Stimulated activated CD8-positive, alpha-beta memory T cell treated with anti-CD3 and anti-CD28 coated beads, Interleukin-12 subunit alpha, Interleukin-12 subunit beta, amount 100 ng/mL, for 24 hours (primary cell): ENCODE results near the gene PCNP.
A peak's percentile ranks its signal among the peaks of the same experiment; 100 is the strongest.
"Not testable (repeated sequence)": the region's sequence is repeated elsewhere in the genome, so short reads cannot be mapped to it uniquely, and the experiment has no call there.

Experiments
- DNase-seq: peaks from one replicate; pipeline ENCODE4 v3.0.0-alpha.2; 2020; ENCODE audit errors: extremely low read depth

The PCNP gene, protein sequence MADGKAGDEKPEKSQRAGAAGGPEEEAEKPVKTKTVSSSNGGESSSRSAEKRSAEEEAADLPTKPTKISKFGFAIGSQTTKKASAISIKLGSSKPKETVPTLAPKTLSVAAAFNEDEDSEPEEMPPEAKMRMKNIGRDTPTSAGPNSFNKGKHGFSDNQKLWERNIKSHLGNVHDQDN

DNA sequence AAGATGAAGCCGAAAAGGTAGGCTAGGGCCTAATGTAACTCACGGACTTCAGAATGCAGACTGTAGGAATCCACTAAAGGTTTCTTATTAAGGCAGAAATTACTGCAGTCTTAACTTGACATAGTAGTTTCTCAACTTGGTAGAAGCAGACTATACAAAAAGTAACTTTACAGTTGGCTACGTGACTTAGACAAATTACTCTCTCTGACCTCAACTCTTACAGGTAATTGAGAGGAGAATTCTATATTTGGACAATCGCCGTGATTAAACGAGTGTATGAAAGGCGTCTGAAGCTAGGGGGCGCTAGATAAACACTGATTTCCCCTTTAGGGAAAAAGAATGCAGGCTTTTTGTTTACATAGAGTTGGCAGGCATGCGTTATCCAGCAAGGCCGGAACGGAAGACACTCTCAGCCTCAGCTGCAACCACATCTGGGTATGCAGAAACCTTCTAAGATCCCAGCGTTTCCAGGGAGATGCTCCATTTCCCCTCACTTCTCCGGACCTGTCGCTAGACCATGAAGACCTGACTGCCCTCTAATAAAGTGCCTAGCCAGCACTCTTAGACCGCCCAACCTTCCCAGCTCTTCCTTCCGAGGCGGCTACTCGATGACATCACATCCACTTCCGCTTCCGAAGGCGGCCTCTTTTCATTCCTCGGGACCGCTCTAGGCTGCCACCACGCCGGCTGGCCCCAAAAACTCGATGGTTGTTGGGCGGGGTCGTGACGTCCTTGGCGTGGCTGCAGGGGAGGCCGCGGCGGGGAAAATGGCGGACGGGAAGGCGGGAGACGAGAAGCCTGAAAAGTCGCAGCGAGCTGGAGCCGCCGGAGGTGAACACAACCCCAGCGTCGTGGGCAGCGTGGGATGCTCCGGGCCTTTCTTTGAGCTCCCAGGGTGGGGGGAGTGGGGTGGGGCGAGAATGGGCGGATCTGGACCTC is at the start of gene PCNP:
Gene PCNP (plus strand): TSS at position 732 of the 939 bp plus-strand sequence. CDS start 36 bp downstream, at position 768.
- DNase-seq, result peak; percentile 97

- DNase-seq, result no peak
These were observed 46.5 kb upstream of the PCNP start for GRCh38 chr3:101527441-101527840.

DNA sequence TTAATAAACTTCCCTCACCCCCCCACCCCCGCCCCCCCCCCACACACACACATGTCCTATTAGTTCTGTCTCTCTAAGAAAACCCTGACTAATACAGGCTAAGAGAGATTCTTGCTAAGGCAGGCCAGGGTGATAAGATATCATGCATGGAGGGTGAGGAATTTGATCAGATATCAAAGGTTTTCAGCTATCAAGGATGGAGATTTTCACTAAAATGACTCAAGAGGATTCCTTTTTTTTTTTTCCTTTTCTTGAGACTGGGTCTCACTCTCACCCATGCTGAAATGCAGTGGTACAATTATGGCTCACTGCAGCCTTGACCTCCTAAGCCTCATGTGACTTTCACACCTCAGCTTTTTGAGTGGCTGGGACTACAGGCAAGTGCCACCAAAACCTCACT is 46.1 kb upstream of the PCNP start:
- no peak for DNase-seq

GRCh38 chr3:101529816-101530685 is 43.9 kb upstream of the PCNP start:
- no peak for DNase-seq

GRCh38 chr3:101530686-101531047 is 43.3 kb upstream of the PCNP start:
- DNase-seq, result no peak

GRCh38 chr3:101531473-101532086 is 42.4 kb upstream of the PCNP start:
- DNase-seq, result no peak

DNA sequence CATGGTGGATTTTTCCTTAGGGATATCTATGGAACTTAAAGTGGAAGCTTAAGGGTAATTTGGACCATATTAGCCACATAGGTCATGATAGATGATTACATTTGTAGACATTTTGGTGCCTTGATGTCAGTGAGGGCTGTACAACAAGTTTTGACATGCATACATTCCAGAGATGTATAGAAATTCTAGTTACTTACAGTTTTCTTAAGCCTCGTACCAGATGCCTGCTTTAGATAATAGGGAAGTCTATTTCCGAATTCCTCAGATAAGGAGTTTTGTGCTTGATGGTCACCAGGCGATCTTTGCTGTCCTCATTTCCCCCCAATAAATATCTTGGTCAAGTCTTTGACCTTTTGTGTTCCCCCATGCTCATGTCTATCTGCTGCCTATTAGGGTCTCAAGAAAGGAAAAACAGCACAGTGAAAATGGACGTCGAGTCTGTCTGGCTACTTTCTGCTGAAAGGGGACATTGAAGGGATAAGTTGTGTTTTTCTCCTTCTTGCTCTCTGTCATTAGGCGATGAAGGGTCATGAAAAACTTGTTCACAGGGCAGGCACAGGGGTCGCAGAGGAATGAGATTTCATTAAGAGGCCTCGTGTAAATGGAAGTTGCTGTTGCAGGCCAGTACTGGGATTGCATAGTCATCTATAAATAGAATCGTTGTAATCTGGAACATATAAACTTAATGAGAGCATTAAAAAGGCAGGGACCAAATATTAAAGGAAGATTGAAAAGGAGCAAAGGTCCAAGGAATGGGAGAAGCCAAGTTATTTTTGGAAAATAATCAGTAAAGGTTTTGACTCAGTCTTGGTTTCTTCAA is 41.0 kb upstream of the PCNP start:
- no peak for DNase-seq

GRCh38 chr3:101533603-101533968 is 40.4 kb upstream of the PCNP start:
- no peak for DNase-seq

DNA sequence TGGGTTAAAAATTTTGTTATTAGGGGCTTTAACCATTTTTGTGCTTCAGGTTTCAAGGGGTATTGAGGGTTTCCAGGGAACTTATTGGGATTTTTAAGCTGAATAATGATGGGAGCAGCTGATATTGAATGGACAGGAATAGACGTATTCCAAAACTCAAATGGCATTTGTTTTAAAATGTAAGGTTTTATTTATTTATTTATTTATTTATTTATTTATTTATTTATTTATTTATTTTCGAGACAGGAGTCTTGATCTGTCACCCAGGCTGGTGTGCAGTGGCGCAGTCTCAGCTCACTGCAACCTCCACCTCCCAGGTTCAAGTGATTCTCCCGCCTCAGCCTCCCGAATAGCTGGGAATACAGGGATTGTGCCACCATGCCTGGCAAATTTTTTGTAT is 38.8 kb upstream of the PCNP start:
- DNase-seq, result no peak

- DNase-seq, result no peak
These were observed 37.7 kb upstream of the PCNP start for GRCh38 chr3:101536266-101536665.

DNA sequence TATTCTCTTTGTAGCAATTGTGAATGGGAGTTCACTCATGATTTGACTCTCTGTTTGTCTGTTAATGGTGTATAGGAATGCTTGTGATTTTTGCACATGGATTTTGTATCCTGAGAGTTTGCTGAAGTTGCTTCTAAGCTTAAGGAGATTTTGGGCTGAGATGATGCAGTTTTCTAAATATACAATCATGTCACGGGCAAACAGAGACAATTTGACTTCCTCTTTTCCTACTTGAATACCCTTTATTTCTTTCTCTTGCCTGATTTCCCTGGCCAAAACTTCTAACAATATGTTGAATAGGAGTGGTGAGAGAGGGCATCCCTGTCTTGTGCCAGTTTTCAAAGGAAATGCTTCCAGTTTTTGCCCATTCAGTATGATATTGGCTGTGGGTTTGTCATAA is 37.0 kb upstream of the PCNP start:
- not testable (repeated sequence) for DNase-seq

DNA sequence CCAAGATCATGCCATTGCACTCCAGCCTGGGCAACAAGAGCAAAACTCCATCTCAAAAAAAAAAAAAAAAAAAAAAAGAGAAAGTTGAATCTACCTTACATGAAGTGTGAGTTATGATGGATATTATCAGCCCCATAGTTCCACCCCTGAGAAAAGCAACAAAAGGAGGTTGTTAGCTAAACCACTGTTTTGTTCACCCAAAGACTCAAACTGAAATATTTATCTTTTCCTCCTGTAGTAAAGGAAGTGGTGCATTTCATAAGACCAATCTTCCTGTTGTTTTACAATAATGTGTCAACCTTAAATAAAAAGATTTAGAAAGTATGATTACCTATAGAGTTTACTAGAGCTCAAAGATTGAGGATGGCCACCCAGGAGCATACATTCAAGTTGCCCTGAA is 31.0 kb upstream of the PCNP start:
- no peak for DNase-seq

- DNase-seq, result no peak
These were observed 29.7 kb upstream of the PCNP start for GRCh38 chr3:101544161-101544850.

GRCh38 chr3:101548527-101549105 is 25.4 kb upstream of the PCNP start:
- no peak for DNase-seq

GRCh38 chr3:101549473-101549872 is 24.5 kb upstream of the PCNP start:
- no peak for DNase-seq

GRCh38 chr3:101551359-101552081 is 22.5 kb upstream of the PCNP start:
- not testable (repeated sequence) for DNase-seq

- DNase-seq, result not testable (repeated sequence)
These were observed 20.6 kb upstream of the PCNP start for GRCh38 chr3:101553381-101553780.

DNA sequence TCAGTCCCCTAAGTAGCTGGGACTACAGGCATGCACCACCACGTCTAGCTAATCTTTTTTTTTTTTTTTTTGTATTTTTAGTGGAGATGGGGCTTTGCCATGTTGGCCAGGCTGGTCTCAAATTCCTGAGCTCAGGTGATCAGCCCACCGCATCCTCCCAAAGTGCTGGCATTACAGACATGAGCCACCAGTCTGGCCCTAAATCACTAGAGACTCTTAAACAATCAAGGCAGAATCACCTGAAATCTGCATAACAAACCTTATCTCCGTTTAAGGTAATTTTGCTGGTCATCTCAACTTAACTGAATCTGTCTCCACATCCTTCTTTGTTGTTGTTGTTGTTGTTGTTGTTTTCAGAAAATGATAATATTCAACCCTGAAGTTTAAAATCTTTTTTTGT is 17.9 kb upstream of the PCNP start:
- no peak for DNase-seq

DNA sequence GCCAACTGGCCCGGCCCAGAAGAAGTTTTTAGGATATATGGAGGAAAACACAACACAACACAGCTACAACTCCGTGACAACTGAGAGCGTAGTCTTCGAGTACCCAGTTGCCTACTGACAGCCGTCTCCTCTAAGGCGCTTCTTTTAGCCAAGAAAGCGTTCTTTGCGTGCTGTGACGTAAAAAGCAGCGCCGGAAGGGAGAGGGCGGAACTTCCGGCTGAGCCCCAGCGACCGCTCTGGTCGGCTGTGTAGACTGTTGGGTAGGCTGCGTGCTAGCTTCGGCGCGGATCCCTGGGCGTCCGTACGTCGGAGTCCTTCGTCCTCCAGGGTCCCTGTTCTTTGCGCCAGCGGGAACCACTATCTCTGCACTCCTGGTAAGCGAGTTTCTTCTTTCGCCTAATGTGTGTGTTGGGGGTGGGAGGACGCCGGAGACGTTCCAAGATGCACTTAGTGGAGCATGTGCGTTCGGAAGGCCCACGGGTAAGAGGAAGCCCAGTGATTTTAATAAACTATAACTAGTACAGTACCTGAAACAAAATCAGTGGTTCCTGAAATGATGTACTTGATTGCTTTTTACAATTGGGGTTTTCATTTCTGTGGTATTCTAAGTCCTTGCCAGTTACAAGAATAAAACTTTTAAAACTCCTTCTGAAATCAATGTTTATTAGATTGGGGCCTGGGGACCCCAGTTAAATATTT is 12.2 kb upstream of the PCNP start, which contains the start of gene TRMT10C:
Gene TRMT10C (plus strand): TSS at position 239 of the 699 bp plus-strand sequence. CDS start 2,914 bp downstream, outside the sequence.
- peak; percentile 77 for DNase-seq
